GM18907 (cell line): ENCODE data around the gene HYCC1.
"Not testable (repeated sequence)": the region's sequence is repeated elsewhere in the genome, so short reads cannot be mapped to it uniquely, and the experiment has no call there.

Source experiments
- ATAC-seq: cut with Tn5 transposase; IDR thresholded peaks from one replicate; pipeline ENCODE4 v1.9.1; 2021; ENCODE audit warnings: mild to moderate bottlenecking, moderate library complexity; ENCODE audit not compliant: unreplicated experiment

The HYCC1 gene

GRCh38 chr7:22989643-22990587, 24.0 kb downstream of the HYCC1 start:
- no peak for ATAC-seq

- ATAC-seq = no peak
Measured at GRCh38 chr7:22985436-22985835, 28.5 kb downstream of the HYCC1 start.

GRCh38 chr7:22983257-22983855, 30.6 kb downstream of the HYCC1 start:
- no peak for ATAC-seq

- no peak for ATAC-seq
Measured at GRCh38 chr7:22980422-22980821, 33.5 kb downstream of the HYCC1 start.

GRCh38 chr7:22979861-22980260, 34.1 kb downstream of the HYCC1 start:
- no peak for ATAC-seq

GRCh38 chr7:22979251-22979650, 34.7 kb downstream of the HYCC1 start:
- no peak for ATAC-seq

- not testable (repeated sequence) for ATAC-seq
Measured at GRCh38 chr7:22974636-22975035, 39.3 kb downstream of the HYCC1 start.

GRCh38 chr7:22972207-22972606, 41.7 kb downstream of the HYCC1 start:
- ATAC-seq = no peak

GRCh38 chr7:22969010-22969431, 44.9 kb downstream of the HYCC1 start:
- no peak for ATAC-seq
